ENCODE measurements around the gene LATS1. TPM values are rescaled to one million over a fixed set of nuclear protein-coding genes. Genes with fewer than 3 reads are reported as not detected.

LATS1 gene
- total RNA-seq, result 1 to 10 TPM; 8.3 to 9.2 TPM
- 1 to 10 TPM; 2.7 to 2.8 TPM for polyA plus RNA-seq

- peak within 1 kb of the TSS; percentile 69 to 81 (median 71) for H3K4me3 ChIP-seq (ENCODE audit: low read depth in 1 of 3, low read length in 3 of 3)
- TF ChIP-seq FOXA2 (IDR thresholded peaks at IDR 0.05) (no peak), TAF1 (conservative IDR thresholded peaks at IDR 0.05) (peak; percentile 33), NR2F2 (IDR thresholded peaks at IDR 0.05) (no peak), HNF4G (IDR thresholded peaks at IDR 0.05) (no peak), MAX (IDR thresholded peaks at IDR 0.05) (no peak), RAD21 (IDR thresholded peaks at IDR 0.05) (peak in 1 of 2 donors; percentile 13), ATF3 (IDR thresholded peaks at IDR 0.05) (no peak), HNF4A (conservative IDR thresholded peaks at IDR 0.05) (peak in 1 of 2 donors; percentile 36), CTCF (IDR thresholded peaks at IDR 0.05; ENCODE audit: low read depth, low read length, missing input control) (no peak), REST (IDR thresholded peaks at IDR 0.05) (peak; percentile 67), JUND (IDR thresholded peaks at IDR 0.05) (no peak), EGR1 (IDR thresholded peaks at IDR 0.05; ENCODE audit: low read depth in 2 of 2) (no peak), GABPA (IDR thresholded peaks at IDR 0.05 in 1 of 2, conservative IDR thresholded peaks at IDR 0.05 in 1 of 2) (peak; percentile 71 to 89), ZBTB33 (IDR thresholded peaks at IDR 0.05) (no peak), YY1 (IDR thresholded peaks at IDR 0.05) (peak; percentile 98), SP1 (IDR thresholded peaks at IDR 0.05) (peak; percentile 54), RXRA (IDR thresholded peaks at IDR 0.05) (peak; percentile 64 to 79), FOXA1 (IDR thresholded peaks at IDR 0.05) (no peak)
- WGBS, result under 1% methylated on average over 82 of the region's 82 CpGs
Measured at GRCh38 chr6:149717588-149718458, at the start of gene LATS1. LATS1 (minus strand) TSS chr6:149718101; CDS start chr6:149702126, 15,975 bp downstream.

More at GRCh38 chr6:149717588-149718458, at the start of gene LATS1:
- peak within 1 kb of the TSS; percentile 96 for H3K9ac ChIP-seq (ENCODE audit: low read depth in 1 of 2, low read length in 2 of 2)
- peak; percentile 93 for DNase-seq (ENCODE audit: low spot score)
- H3K27me3 ChIP-seq (ENCODE audit: control insufficient read depth in 4 of 4, insufficient read depth in 4 of 4, low read length in 3 of 4), result no peaks in the 10 kb centered on the region
- H3K4me1 ChIP-seq (ENCODE audit: control insufficient read depth in 4 of 4, insufficient read depth in 4 of 4, low read length in 3 of 4), result peaks cover 5 to 21% (median 11%) of the 10 kb centered on the region in 4 donors
- peak within 1 kb of the TSS; percentile 95 to 99 for H3K27ac ChIP-seq (ENCODE audit: low read depth in 1 of 2, low read length in 2 of 2)
- H3K9me3 ChIP-seq (ENCODE audit: control insufficient read depth in 4 of 4, low read length in 3 of 4), result no peaks in the 10 kb centered on the region
- no peaks in the 10 kb centered on the region for H3K36me3 ChIP-seq (ENCODE audit: control insufficient read depth in 4 of 4, insufficient read depth in 3 of 4, low read depth in 1 of 4, low read length in 3 of 4)
